M059J (cell line): ENCODE results near the gene METTL17. TPM values are rescaled to one million over a fixed set of nuclear protein-coding genes. Genes with fewer than 3 reads are reported as not detected.
"Not testable (repeated sequence)": the region's sequence is repeated elsewhere in the genome, so short reads cannot be mapped to it uniquely, and the experiment has no call there.

Experiments used
- DNase-seq: peaks from one replicate; pipeline ENCODE4 v3.0.0-alpha.2; 2012; ENCODE audit warnings: low read depth
- total RNA-seq: library from RNA; depleted of rRNA; stranded (reverse); fragments of >200 nt; shearing (Covaris generic); gene quantifications from 2 replicates; pipeline ENCODE4 v1.2.3, GENCODE V29; 2014

The METTL17 gene
- total RNA-seq, 1 experiment from 2014 or later = 57.7 TPM

DNA sequence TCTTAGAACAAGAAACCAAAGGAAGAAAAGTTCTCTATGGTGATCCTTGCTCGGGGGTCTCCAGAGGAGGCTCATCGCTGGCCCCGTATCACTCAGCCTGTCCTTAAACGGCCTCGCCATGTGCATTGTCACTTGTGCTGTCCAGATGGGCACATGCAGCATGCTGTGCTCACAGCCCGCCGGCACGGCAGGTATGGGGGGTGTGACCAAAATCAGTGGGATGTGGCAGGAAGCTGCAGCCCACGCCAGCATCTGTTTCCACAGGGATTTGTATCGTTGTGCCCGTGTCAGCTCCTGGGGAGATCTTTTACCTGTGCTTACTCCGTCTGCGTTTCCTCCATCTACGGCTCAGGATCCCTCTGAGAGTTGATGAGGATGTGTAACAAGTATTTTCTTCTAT lies 6.7 kb downstream of the METTL17 start:
- no peak for DNase-seq

DNA sequence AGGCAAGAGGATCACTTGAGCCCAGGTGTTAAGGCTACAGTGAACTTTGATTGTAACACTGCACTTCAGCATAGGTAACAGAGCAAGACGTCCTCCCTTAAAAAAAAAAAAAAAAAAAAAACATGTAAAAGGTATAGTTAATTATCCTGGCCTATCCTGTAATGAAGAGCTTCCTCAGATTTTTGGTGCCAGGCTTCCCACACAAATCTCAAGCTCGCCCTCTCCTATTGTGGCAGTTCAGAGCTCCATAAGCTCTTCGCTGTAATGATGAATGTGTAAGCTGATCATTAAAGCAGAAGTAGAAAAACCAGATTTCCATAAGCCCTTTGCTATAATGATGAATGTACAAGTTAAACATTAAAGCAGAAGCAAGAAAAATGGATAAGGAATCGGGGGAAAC lies 7.3 kb downstream of the METTL17 start:
- DNase-seq = no peak

DNA sequence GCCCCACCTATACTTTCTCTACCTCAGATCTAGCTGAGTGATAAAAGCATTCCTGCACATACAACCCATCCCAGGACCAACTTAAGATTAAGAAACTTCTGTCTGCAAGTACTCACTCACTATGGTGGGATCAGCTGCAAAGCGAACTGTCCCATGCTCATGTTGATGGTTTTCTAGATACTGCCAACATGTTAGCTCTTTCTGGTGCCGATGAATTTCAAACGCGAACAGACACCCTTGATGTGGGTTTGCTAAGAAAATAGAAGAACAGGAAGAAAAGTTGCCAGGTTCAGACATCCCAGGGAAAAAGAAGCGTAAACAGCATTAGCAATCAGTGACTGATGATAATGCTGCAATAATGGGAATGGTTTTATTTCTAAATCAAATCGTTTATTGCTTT lies 7.8 kb downstream of the METTL17 start:
- no peak for DNase-seq

DNA sequence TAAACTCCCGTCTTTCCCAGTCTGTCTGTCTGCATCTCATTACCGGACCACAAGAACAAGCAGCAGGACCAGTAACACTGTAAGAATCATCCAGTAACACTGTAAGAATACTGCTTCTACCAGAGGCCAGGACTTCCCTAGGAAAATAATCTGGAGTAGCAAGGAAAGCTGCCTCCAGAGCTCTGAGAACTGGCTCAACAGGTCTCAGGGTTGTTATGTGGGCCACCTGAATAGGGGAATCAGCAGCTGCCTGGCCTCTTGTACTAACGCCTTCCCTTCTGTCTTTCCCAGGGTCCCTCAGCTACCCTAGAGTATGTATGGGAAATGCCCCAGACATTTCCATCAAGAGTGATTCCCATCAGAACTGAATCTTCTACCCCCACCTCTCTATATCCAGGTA lies 8.4 kb downstream of the METTL17 start:
- no peak for DNase-seq

DNA sequence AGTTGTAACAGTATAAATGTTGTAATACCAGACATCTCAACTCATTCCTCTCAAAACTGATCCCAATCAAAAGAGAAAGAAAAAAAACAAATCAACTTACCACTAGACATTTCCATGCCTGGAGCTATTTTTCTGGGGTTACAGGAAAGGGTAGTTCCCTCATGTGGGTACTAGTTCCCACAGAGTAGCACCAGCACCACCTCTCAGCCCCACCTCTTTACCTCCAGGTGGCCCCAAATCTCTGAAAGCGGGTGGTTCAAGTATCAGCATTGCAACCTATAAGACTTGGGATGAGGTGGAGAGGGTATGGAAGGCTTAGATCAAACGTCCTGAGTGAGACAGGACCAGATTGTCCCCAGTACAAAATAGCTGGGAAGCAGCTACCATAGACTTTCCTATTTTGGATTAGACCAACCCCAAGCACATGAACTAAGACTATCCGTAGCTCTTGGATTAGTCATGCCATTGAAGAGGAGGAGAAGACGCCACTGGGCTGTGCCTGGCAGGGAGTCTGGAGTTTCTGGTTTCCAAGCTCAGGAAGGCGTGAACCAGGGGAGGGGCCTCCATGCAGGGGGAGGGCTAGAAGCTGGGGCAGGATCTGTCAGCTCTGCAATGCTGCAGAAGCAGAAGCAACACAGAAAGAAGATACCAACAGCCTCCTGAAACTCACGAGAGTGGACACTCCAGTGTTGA lies 9.0 kb downstream of the METTL17 start, which contains the start of gene SLC39A2:
Gene SLC39A2, plus strand, starts transcription at position 620 of the 693 bp plus-strand sequence. CDS start 154 bp downstream, outside the sequence.
- peak; percentile 59 for DNase-seq

DNA sequence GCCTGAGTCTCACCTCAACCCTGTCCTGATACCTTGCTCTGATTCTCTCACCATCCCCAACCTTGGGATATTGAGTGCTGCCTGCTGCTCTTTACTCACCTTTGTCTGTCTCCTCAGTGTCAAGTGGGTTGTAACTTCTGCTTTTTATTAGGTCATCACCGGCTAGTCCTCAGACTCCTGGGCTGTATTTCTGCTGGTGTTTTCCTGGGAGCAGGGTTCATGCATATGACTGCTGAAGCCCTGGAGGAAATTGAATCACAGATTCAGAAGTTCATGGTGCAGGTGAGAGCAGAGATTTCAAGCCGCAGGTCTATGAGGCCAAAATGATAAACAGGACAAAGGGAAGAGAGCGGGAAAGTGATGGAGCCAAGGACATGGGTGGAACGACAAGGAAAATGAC lies 9.8 kb downstream of the METTL17 start:
- DNase-seq = no peak

DNA sequence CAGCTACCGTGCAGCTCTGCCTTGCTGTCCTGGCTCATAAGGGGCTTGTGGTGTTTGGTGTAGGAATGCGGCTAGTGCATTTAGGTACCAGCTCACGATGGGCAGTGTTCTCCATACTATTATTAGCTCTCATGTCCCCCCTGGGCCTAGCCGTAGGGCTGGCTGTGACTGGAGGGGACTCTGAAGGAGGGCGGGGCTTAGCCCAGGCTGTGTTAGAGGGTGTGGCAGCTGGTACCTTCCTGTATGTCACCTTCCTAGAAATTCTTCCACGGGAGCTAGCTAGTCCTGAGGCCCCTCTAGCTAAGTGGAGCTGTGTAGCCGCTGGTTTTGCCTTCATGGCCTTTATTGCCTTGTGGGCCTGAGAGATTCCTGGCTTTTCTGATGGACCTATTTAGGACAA lies 11.4 kb downstream of the METTL17 start:
- DNase-seq = no peak

DNA sequence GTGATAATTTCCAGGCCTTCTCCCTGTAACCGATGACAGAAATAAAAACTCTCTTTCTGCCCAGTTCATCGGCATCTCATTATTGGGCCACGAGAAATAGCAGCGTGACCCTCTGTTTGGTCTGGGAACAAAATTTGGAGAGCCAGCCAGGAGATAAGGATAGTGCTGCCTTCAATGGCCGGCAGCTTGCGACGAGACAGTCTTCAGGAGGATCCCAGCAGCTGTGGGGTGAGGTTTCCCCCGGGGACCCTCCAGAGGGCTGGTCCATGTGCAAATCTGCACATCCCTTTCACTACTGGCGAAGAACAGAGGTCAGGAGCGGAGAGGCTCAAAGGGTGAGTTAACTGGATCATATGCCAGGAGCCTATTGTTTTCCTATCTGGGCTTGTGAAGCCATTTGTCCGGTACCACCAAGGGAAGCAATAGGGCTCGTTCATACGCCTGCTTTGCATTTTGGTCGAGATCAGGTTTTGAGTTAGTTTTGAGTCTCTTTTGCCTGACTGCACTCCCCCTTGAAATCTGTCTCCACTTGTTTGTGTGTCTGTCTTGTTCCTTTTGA lies 14.1 kb downstream of the METTL17 start:
- no peak for DNase-seq

DNA sequence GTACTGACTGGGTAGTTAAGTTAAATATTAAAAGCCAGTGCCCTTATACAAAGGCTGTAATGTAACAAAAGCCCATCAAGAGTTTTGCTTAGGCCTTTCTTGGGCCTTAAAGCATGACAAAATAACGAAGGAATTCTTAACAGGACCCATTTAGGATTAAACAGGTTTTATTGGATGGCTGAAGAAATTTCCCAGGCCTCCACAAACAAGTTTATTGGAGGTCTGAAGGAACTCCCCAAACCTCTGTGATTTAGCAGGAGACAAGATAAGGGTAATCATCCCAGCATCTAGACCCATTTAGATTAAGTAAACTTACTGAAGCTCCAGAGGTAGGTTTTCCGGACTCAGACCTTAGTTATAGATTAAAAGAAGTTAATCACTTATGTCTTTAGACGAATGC lies 19.9 kb downstream of the METTL17 start:
- DNase-seq = not testable (repeated sequence)

DNA sequence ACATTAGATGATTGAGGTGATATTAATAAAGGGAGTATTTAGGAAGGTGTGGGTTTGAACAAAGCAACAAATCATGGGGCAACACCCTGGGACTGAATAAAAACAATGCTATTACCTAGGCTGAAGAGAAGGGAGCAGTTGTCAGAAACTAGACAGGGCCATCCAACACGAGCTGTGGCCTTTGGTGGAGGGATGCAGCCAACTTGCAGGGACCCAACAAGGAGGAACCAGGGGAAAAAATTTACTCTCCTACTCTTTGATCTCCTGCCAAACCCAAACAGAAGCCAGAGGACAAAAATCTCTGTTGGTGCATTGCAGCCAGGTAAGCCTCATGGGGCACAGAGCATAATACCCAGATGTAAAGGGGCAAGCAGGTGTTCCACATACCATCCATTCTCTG lies 21.4 kb downstream of the METTL17 start:
- no peak for DNase-seq

DNA sequence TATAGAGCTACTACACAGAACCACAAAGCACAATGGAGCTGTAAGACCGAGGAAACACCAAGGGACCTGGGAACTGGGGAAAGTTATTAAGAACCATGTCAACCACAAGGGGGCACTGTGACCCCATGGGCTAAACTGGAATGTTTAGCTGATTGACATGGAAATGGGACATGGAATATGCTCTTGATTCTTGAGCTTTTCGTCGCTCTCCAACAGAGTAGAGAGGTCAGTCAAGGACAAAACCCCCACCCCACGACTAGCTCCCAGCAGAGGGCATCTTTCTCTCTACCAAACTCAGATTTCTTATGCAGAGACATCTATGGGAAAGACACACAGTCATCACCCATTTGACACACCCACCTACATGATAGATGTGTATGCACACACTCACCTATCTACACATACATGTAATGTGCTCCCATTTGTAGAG lies 25.0 kb downstream of the METTL17 start:
- DNase-seq = peak; percentile 79

DNA sequence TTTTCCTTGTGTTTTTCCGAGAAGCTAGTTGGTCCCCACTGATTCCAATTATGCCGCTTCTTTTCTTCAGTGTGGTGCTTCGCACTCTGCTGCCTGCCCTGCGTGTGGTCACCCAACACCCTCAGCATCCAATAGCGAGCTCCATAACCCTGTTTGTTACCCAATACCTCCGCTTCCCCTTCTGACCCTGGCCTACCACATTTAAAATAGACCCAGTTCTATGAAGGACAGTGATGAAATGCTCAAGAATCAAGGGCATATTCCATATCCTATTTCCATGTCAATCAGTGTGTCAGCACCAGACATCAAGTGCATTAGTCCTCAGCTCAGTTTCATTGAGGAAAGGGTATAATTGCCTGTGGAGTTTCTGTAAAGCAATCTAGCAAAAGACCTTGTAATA lies 25.5 kb downstream of the METTL17 start:
- DNase-seq = no peak

DNA sequence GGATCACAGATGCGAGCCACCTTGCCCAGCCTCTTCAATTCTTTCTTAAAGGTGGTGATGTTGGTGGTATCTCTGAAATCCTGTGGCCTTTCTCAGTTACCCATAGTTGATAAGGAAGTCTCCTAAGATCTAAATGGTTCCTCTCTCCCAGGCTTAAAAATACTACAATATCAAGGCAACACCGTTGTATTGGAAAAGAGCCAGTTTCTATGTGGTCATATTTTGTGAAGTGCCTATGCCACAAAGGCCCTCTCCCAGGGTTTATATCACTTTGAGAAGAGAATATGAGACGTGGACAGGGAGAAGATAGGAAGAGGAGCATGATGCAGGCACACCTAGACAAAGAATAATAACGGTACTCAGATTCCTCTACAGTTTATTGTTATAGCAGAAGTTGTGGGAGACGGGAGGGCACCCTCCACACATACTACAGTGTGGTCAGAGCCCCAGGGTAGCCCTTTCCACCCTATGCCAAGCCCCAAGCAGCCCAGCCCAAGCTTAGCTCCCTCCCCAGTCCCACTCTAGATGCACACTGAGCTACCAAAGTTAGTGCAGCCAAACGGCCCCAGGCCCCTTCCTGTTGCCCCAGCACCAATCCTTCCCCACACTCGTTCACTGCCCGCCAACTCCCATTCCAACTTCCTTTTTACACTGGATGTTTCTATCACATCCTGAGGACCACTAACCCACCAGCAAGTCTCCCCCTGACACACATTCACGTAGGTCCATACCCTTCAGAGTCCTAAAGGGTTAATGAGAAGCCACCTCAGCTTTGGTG lies 26.8 kb downstream of the METTL17 start:
- DNase-seq = no peak

DNA sequence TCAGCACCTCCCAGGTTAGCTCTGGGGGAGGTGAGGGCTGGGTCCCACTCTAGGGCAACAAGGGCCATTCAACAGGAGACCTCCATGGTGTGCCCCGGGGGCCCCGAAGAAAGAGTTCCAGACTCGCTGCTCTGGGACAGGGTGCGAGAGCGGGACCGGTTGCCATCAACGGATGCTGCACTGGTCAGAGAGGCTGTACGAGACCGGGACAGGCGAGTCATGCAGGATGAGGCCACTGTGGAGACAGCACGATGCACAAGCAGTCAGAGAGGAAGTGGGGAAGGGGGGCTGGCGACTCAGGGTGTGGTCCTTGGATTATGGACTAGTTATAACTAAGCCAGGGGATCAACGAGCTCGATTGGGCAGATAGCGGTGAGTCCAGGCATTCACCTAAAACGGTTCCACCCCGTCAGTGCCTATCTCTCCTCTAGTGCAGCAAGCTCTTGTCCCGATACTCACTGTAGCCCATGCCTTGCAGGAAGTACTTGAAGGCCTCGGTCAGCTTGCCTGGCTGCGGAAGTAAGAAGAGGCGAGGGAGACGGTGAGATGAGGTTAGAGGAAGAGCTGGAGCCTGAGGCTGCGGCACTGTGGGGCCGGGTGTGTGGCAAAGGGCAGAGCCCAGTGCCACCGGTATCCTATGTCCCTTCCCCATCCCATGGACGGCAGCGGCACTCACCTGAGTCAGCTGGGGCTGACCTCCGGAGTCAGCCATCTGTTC lies 27.9 kb downstream of the METTL17 start:
- no peak for DNase-seq

DNA sequence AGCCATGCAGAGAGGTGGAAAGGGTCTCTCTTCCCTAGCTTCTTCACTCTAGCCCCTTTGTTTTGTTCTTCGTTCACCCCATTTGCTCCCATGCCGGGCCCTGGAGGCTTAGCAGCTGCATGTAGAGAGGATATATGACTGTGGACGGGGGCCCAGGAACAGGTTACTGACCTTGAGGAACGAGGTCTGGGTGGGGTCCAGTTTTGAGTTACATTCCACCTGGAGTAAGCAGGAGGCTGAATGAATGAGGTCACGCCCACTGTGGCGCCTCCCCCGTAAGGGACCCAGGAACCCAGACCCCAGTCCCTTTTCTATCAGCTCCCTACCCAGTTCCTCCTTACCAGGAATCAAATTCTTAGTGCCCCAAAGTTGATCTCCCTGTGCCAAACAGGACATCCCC lies 28.5 kb downstream of the METTL17 start:
- DNase-seq = no peak

DNA sequence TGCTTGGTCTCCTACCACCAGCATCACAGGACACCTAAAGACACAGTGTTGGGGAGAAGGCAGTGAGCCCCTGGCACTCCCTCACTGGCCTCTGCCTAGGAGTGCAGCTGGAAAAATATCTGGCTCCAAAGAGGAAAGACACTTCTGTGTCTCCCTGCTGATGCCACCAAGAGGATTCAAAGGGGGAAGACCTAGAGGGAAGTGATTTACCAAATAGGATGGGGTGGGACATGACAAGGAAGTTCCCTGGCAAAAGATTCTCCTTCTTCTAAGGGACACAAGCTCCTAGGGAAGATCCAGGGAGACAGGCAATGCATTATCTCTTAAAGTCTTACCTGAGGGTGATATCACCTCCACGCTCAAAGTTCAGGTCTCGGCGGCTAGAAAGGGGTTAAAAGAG lies 29.0 kb downstream of the METTL17 start:
- no peak for DNase-seq

DNA sequence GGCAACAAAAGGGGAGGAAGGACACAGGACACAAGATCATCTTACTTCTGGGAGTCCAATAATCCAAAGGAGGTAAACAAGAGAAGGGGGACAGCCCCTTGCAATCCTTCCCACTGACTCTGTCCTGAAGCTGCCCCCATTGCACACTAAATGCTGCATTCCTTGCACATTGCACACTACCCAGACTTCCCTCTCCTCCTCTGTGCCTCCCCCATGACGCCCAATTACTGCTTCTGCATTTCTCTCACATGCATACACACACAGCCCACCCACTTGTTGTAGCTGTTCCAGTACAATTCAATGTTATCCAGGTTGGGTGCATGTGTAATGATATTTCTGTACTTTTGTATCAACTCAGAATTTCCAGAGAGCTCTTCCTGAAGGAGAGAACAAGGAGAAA lies 29.6 kb downstream of the METTL17 start:
- DNase-seq = no peak

DNA sequence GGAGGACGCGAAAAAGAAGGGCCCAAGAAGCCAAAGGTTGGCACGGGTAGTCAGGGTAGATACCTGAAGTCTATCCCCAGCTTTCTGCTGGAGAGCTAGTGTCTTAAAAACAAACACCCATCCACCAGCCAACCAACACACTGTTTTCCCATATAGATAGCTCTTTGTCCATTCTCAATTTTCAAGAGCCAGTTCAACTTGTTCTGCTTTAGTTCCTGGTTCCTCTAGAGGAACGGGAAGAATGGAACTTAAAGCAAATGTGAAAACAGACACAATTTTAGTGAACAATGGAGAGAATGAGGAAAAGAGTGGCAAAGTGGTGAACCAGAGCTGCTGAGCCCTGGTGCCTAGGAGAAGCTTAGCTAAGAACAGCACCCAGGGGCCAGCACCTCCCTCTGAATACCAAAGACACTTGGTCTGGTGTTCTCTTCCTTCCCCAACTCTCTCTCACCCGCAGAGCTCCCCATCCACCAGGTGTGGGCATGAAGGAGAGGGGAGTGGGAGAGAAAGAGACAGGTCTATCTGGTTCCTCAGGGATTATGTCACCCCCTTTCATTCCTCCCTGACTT lies 31.3 kb downstream of the METTL17 start:
- no peak for DNase-seq

DNA sequence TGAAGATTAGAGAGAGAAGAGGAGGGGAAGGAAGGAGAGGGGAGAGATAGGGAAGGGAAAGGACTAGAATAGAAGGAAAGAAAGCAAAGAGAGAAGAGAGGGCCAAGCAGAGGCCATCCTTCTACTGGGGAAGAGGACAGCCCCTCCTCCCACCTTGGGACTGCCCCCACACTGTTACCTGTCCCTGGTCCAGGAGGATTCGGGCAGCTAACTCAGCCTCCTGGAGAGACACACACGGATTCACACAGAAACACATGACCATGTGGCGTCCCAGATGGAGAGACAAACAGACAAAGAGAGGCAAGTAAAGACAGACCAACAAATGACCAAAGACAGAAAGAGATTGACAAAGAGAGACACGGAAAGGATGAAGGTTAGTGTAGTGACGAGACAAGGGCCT lies 32.9 kb downstream of the METTL17 start:
- DNase-seq = no peak

DNA sequence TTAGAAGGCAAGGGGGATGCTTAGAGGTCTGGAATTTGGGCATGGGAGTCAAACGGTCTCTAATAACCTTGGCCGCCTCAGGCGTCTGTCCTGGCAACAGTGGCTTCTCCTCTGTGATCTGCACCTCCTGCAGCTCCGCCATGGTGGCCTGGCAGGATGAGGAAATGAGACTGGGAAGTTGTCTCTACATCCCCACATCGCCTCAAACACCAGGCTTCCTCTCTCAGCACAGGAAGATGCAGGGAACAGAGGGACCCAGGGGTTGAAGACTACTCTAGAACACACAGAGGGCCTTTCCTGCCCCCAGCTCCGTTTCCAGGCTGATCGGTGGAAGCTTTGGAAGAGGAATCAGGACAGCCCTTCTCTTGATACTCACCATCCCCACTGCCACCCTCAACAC lies 33.4 kb downstream of the METTL17 start:
- no peak for DNase-seq

DNA sequence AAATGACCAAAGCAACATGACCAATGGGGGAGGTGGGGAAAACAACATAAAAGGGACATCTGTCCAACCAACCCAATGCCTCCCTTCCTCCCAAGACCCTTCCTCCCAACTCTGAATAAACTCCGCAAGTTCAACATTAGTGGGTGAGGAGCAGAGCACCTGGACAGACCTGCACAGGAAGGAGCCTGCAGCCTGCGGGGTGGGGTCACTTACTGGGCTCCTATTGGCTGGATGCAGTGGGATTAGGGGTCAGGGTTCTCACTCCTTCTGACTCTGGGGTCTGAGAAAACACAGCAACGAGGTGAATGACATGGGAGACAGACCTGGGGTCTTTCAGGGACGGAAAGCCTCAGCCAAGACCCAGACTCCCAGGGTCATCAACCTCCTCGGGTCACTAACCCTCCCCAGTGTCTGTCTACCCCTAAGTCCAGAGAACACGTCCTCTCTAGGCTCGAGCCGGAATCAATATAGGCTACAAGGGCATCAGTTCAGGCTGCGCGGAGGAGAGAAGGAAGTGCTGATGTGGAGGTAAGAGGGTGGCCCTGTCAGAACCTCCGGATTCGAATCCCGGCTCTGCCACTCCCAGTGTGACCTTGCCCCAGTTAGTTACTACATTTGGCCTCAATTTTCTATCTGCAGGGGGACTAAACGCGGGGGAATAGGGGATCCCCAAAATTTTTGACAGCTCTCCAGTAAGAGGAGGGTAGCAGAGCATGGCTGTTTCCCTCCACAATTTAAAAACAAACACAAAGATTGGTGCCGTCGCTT lies 34.2 kb downstream of the METTL17 start:
- no peak for DNase-seq
